ENCODE results near the gene ATP10A. TPM values are rescaled to one million over a fixed set of nuclear protein-coding genes. Genes with fewer than 3 reads are reported as not detected.
"Not testable (repeated sequence)": the region's sequence is repeated elsewhere in the genome, so short reads cannot be mapped to it uniquely, and the experiment has no call there.

Gene ATP10A
- total RNA-seq, 4 donors from 2014 or later = 8.1 to 36.0 (median 17.9) TPM

DNA sequence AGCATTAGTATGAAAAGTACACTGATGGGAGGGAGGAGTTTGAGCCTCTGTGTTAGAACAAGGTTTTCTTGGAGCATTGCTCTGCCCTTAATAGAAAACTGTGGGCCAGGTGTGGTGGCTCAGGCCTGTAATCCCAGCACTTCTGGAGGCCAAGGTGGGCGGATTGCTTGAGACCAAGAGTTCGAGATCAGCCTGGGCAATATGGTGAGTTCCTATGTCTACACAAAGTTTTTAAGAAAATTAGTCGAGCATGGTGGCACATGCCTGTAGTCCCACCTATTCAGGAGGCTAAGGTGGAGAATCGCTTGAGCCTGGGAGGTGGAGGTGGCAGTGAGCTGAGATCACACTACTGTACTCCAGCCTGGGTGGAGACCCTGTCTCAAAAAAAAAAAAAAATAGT, 103.7 kb downstream of the ATP10A start:
- no peak for DNase-seq (ENCODE audit: low spot score in 2 of 2)
- peaks cover 0 to 4% (median 0%) of the 10 kb centered on the region in 4 donors for H3K9me3 ChIP-seq

DNA sequence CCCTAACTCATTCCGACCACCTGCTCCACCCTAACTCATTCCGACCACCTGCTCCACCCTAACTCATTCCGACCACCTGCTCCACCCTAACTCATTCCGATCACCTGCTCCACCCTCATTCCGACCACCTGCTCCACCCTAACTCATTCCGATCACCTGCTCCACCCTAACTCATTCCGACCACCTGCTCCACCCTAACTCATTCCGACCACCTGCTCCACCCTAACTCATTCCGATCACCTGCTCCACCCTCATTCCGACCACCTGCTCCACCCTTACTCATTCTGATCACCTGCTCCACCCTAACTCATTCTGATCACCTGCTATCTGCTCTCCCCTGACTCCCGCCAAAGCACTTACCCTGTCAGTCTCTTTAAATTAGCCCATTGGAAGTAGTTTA, 104.5 kb downstream of the ATP10A start:
- H3K4me1 ChIP-seq; H3K4me3 ChIP-seq; H3K27ac ChIP-seq; H3K36me3 ChIP-seq; H3K27me3 ChIP-seq; H3K9me3 ChIP-seq; DNase-seq (ENCODE audit: low spot score in 2 of 2): not testable (repeated sequence)
- WGBS, 2 donors = 95 to 98% methylated on average over 11 of the region's 11 CpGs

More for the DNA sequence above, 103.7 kb downstream of the ATP10A start:
- Histone ChIP-seq H3K27ac (no peak overlapping the region), H3K4me1 (no peaks in the 10 kb centered on the region), H3K36me3 (peaks cover 0 to 4% (median 0%) of the 10 kb centered on the region in 3 donors), H3K4me3 (no peak overlapping the region), H3K27me3 (no peaks in the 10 kb centered on the region)
- TF ChIP-seq EP300 (IDR thresholded peaks at IDR 0.05) = no peak
- no peak for TF ChIP-seq POLR2A (IDR thresholded peaks at IDR 0.05)
- TF ChIP-seq, protein P1, sequence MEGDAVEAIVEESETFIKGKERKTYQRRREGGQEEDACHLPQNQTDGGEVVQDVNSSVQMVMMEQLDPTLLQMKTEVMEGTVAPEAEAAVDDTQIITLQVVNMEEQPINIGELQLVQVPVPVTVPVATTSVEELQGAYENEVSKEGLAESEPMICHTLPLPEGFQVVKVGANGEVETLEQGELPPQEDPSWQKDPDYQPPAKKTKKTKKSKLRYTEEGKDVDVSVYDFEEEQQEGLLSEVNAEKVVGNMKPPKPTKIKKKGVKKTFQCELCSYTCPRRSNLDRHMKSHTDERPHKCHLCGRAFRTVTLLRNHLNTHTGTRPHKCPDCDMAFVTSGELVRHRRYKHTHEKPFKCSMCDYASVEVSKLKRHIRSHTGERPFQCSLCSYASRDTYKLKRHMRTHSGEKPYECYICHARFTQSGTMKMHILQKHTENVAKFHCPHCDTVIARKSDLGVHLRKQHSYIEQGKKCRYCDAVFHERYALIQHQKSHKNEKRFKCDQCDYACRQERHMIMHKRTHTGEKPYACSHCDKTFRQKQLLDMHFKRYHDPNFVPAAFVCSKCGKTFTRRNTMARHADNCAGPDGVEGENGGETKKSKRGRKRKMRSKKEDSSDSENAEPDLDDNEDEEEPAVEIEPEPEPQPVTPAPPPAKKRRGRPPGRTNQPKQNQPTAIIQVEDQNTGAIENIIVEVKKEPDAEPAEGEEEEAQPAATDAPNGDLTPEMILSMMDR (IDR thresholded peaks at IDR 0.05) = no peak
- 89 to 93% methylated on average over 4 of the region's 4 CpGs for WGBS, 2 donors

DNA sequence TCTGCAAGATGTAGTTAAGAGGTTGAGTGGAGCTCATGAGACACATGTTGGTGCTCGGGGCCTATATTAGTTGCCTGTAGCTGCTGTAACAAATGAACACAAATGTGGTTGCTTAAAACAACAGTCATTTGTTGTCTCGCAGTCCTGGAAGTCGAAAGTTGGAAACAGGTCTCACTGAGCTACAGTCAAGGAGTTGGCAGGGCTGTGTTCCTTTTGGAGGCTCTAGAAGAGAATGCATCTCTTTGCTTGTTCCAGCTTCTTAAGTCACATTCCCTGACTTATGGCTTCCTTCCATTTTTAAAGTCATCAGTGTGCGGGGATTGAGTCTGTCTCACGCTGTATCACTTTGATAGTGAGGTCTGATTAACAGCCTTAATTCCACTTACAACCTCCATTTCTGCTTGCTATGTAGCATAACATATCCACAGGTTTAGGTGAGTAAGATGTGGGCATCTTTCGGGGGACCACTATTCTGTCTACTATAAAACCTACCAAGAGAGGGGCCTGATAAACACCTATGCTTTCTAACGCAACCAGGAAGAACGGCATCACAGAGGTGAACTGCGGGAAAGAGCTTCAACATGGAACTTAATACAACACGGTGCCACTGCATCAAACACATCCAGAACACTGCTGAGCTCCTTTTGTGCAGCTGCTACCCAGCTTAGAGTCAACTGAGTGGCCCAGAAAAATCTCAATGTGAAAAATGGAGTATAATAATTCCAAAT, 119.4 kb downstream of the ATP10A start:
- Histone ChIP-seq H3K9me3 (peaks cover 0 to 5% (median 0%) of the 10 kb centered on the region in 4 donors), H3K4me1 (peaks cover 0 to 3% (median 1%) of the 10 kb centered on the region in 4 donors), H3K4me3 (no peak overlapping the region), H3K27me3 (no peaks in the 10 kb centered on the region), H3K27ac (no peak overlapping the region), H3K36me3 (no peaks in the 10 kb centered on the region)
- DNase-seq (ENCODE audit: low spot score in 2 of 2) = no peak
- WGBS, 2 donors = 82 to 83% methylated on average over 10 of the region's 10 CpGs
- TF ChIP-seq POLR2A (IDR thresholded peaks at IDR 0.05) (no peak), EP300 (IDR thresholded peaks at IDR 0.05) (no peak)
- TF ChIP-seq, protein P1 (IDR thresholded peaks at IDR 0.05) = no peak

DNA sequence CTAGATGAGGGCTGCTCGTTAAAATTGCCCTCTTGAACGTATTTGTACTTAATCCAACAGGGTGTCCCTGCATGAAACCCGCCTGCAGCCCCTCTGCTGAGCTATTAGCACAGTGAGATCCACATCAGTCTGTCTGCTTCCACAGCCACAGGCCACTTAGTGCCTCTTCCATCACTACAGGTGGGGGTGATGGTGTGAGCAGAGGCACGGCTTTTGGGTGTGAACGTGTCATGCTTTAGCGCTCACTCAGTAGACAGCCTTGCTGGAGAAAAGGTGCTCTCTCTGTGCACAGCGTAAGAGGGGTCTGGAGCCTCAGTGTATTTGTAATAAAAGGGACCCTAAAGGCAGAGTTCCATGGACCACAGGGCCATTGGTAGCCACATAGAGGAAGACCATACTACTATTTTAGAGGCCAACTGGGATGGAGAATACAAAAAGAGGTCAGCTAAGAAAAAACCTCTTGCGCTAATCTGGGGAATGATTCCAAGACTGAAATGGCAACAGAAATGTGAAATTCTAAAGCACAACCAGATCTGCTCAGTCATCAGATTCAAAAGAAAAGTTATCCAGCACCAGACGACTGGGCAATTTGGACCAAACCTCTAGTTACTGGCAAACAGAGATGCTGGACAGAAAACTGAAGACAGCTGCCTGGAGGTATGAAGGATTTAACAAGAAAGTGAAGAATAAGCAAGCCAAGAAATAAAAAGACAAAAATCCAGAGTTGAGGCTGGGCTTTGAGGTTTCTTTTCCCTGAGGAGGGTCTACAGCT, 120.2 kb downstream of the ATP10A start:
- no peak overlapping the region for H3K27ac ChIP-seq
- peaks cover 0 to 5% (median 0%) of the 10 kb centered on the region in 4 donors for H3K9me3 ChIP-seq
- WGBS, 2 donors = 51 to 74% methylated on average over 9 of the region's 9 CpGs
- DNase-seq (ENCODE audit: low spot score in 2 of 2) = no peak
- H3K4me1 ChIP-seq = peaks cover 0 to 10% (median 8%) of the 10 kb centered on the region in 4 donors
- no peak overlapping the region for H3K4me3 ChIP-seq
- no peaks in the 10 kb centered on the region for H3K36me3 ChIP-seq
- no peak for TF ChIP-seq POLR2A (IDR thresholded peaks at IDR 0.05)
- TF ChIP-seq, protein P1 (IDR thresholded peaks at IDR 0.05) = no peak
- no peak for TF ChIP-seq EP300 (IDR thresholded peaks at IDR 0.05)
- no peaks in the 10 kb centered on the region for H3K27me3 ChIP-seq

DNA sequence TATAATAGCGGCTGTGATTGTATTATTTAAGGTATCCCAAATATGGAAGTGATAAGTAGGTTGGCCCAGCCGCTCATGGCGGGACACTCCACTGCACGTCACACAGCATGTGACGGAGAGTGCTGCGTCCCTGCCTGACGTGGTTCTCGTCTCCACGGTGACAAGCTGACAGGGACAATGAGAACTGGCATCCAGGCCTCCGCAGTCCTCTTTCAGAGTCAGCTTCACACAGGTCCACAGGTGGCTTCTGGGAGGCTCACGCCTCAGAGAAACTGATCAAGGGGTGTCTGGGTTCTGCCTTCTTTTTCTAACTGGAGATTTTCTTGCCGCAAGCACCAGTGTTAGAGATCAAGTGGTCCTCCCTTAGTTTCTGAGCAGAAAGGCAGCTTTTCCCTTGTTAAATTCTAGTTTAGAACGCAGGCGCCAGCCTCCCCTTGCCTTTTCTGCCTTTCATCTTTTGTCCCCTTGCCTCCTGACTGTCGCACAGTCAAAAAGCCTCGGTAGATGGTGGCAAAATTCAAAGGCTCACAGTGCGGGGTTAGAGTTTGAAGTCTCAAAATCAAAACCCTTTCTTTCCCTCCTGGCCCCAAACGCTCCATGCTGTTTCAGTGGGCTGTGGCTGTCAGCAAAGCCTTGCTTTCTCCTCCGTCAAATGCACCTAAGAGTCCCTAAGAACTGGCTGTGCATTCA, 120.9 kb downstream of the ATP10A start:
- H3K27ac ChIP-seq = no peak overlapping the region
- peaks cover 0 to 16% (median 9%) of the 10 kb centered on the region in 4 donors for H3K4me1 ChIP-seq

More for the DNA sequence above, 120.9 kb downstream of the ATP10A start:
- no peak for TF ChIP-seq POLR2A (IDR thresholded peaks at IDR 0.05)
- no peak for TF ChIP-seq EP300 (IDR thresholded peaks at IDR 0.05)
- TF ChIP-seq, protein P1 (IDR thresholded peaks at IDR 0.05) = no peak
- no peaks in the 10 kb centered on the region for H3K36me3 ChIP-seq
- H3K4me3 ChIP-seq = no peak overlapping the region
- WGBS, 2 donors = 69 to 72% methylated on average over 19 of the region's 19 CpGs
- DNase-seq (ENCODE audit: low spot score in 2 of 2) = no peak
- no peaks in the 10 kb centered on the region for H3K27me3 ChIP-seq
- H3K9me3 ChIP-seq = peaks cover 0 to 5% (median 0%) of the 10 kb centered on the region in 4 donors
